GM21447 (cell line): Measurements from ENCODE around the gene CSTPP1.
"Not testable (repeated sequence)": the region's sequence is repeated elsewhere in the genome, so short reads cannot be mapped to it uniquely, and the experiment has no call there.

Experiments used
- ATAC-seq: cut with Tn5 transposase; IDR thresholded peaks from one replicate; pipeline ENCODE4 v1.9.1; 2021; ENCODE audit not compliant: unreplicated experiment

The CSTPP1 gene

GRCh38 chr11:46951864-46952263 lies 15.3 kb downstream of the CSTPP1 start:
- no peak for ATAC-seq

- no peak for ATAC-seq
Measured at GRCh38 chr11:46952553-46952952, 16.0 kb downstream of the CSTPP1 start.

- no peak for ATAC-seq
Measured at GRCh38 chr11:46953093-46953492, 16.5 kb downstream of the CSTPP1 start.

GRCh38 chr11:46958777-46959176 lies 22.2 kb downstream of the CSTPP1 start:
- ATAC-seq: no peak

- ATAC-seq: no peak
Measured at GRCh38 chr11:46961041-46961440, 24.5 kb downstream of the CSTPP1 start.

- not testable (repeated sequence) for ATAC-seq
Measured at GRCh38 chr11:46961886-46962285, 25.3 kb downstream of the CSTPP1 start.

- ATAC-seq: no peak
Measured at GRCh38 chr11:46963844-46964243, 27.3 kb downstream of the CSTPP1 start.

GRCh38 chr11:46966773-46967172 lies 30.2 kb downstream of the CSTPP1 start:
- no peak for ATAC-seq

- ATAC-seq: no peak
Measured at GRCh38 chr11:46967962-46968361, 31.4 kb downstream of the CSTPP1 start.

GRCh38 chr11:46969379-46969778 lies 32.8 kb downstream of the CSTPP1 start:
- ATAC-seq: no peak

GRCh38 chr11:46970913-46971625 lies 34.5 kb downstream of the CSTPP1 start:
- no peak for ATAC-seq

- no peak for ATAC-seq
Measured at GRCh38 chr11:46972343-46972742, 35.8 kb downstream of the CSTPP1 start.

- no peak for ATAC-seq
Measured at GRCh38 chr11:46972821-46973220, 36.3 kb downstream of the CSTPP1 start.

GRCh38 chr11:46976182-46976854 lies 39.8 kb downstream of the CSTPP1 start:
- no peak for ATAC-seq

GRCh38 chr11:46977038-46977813 lies 40.7 kb downstream of the CSTPP1 start:
- no peak for ATAC-seq

GRCh38 chr11:46978005-46978491 lies 41.5 kb downstream of the CSTPP1 start:
- ATAC-seq: no peak

- no peak for ATAC-seq
Measured at GRCh38 chr11:46979358-46979757, 42.8 kb downstream of the CSTPP1 start.

- no peak for ATAC-seq
Measured at GRCh38 chr11:46981436-46981835, 44.9 kb downstream of the CSTPP1 start.

GRCh38 chr11:46982797-46983452 lies 46.4 kb downstream of the CSTPP1 start:
- ATAC-seq: no peak

GRCh38 chr11:46983598-46983997 lies 47.0 kb downstream of the CSTPP1 start:
- ATAC-seq: no peak

- ATAC-seq: no peak
Measured at GRCh38 chr11:46984548-46984947, 48.0 kb downstream of the CSTPP1 start.
